HL-60 (cell line): ENCODE measurements around the gene LRP1-AS.

Experiments
- DNase-seq, 2 experiments: peaks; one replicate each; pipeline ENCODE4 v3.0.0-alpha.2; 2010 to 2020; ENCODE audit warnings: low read depth in 1 of 2, low spot score in 1 of 2
- H3K27ac ChIP-seq: fragments of 250-450 bp; sonication (Bioruptor Pico); replicated peaks from 2 replicates; pipeline ENCODE4 v1.5.1; 2020; ENCODE audit warnings: mild to moderate bottlenecking, moderate library complexity
- H3K27me3 ChIP-seq: fragments of 250-450 bp; sonication (Bioruptor Pico); 2 replicates; pipeline ENCODE4 v1.5.1; 2021; ENCODE audit warnings: mild to moderate bottlenecking, moderate library complexity; ENCODE audit not compliant: insufficient read depth, poor library complexity, severe bottlenecking
- H3K4me3 ChIP-seq: replicated peaks from 2 replicates; pipeline ENCODE4 v1.5.1; 2011; ENCODE audit warnings: mild to moderate bottlenecking, control low read depth, low read length; ENCODE audit not compliant: insufficient read depth
- GABPA ChIP-seq: IDR thresholded peaks from 2 replicates; pipeline ENCODE4 v1.6.1; 2012; ENCODE audit warnings: low read depth
- POLR2AphosphoS5 ChIP-seq: IDR thresholded peaks from 2 replicates; pipeline ENCODE4 v1.6.1; 2012; ENCODE audit warnings: low read depth
- SPI1 ChIP-seq: IDR thresholded peaks from 2 replicates; pipeline ENCODE4 v1.6.1; 2012; ENCODE audit warnings: low read depth, mild to moderate bottlenecking, borderline replicate concordance
- TF ChIP-seq, protein P1 (sequence below): IDR thresholded peaks from 2 replicates; pipeline ENCODE4 v1.6.1; 2012; ENCODE audit warnings: low read depth; ENCODE audit not compliant: insufficient replicate concordance
- TF ChIP-seq, protein P2 (sequence below): IDR thresholded peaks from one replicate; pipeline ENCODE4 v1.5.1; 2011; ENCODE audit warnings: low read length, control low read depth, inconsistent platforms; ENCODE audit not compliant: insufficient read depth

LRP1-AS gene

DNA sequence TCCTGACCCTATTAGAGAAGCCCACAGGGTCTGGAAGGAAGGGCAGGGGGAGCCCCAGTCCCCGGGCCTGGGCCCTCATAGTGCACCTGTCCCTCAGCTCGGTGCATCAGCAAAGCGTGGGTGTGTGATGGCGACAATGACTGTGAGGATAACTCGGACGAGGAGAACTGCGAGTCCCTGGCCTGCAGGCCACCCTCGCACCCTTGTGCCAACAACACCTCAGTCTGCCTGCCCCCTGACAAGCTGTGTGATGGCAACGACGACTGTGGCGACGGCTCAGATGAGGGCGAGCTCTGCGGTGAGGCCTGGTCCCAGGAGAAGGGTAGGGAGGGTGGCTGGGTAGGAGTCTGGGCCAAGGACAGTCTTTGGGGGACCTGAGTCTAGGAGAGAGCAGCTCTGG, 26.3 kb upstream of the LRP1-AS start:
- TF ChIP-seq, protein P1, sequence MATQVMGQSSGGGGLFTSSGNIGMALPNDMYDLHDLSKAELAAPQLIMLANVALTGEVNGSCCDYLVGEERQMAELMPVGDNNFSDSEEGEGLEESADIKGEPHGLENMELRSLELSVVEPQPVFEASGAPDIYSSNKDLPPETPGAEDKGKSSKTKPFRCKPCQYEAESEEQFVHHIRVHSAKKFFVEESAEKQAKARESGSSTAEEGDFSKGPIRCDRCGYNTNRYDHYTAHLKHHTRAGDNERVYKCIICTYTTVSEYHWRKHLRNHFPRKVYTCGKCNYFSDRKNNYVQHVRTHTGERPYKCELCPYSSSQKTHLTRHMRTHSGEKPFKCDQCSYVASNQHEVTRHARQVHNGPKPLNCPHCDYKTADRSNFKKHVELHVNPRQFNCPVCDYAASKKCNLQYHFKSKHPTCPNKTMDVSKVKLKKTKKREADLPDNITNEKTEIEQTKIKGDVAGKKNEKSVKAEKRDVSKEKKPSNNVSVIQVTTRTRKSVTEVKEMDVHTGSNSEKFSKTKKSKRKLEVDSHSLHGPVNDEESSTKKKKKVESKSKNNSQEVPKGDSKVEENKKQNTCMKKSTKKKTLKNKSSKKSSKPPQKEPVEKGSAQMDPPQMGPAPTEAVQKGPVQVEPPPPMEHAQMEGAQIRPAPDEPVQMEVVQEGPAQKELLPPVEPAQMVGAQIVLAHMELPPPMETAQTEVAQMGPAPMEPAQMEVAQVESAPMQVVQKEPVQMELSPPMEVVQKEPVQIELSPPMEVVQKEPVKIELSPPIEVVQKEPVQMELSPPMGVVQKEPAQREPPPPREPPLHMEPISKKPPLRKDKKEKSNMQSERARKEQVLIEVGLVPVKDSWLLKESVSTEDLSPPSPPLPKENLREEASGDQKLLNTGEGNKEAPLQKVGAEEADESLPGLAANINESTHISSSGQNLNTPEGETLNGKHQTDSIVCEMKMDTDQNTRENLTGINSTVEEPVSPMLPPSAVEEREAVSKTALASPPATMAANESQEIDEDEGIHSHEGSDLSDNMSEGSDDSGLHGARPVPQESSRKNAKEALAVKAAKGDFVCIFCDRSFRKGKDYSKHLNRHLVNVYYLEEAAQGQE = no peak
- TF ChIP-seq GABPA = no peak
- TF ChIP-seq, protein P2, sequence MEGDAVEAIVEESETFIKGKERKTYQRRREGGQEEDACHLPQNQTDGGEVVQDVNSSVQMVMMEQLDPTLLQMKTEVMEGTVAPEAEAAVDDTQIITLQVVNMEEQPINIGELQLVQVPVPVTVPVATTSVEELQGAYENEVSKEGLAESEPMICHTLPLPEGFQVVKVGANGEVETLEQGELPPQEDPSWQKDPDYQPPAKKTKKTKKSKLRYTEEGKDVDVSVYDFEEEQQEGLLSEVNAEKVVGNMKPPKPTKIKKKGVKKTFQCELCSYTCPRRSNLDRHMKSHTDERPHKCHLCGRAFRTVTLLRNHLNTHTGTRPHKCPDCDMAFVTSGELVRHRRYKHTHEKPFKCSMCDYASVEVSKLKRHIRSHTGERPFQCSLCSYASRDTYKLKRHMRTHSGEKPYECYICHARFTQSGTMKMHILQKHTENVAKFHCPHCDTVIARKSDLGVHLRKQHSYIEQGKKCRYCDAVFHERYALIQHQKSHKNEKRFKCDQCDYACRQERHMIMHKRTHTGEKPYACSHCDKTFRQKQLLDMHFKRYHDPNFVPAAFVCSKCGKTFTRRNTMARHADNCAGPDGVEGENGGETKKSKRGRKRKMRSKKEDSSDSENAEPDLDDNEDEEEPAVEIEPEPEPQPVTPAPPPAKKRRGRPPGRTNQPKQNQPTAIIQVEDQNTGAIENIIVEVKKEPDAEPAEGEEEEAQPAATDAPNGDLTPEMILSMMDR = no peak
- no peak for TF ChIP-seq SPI1
- no peak for TF ChIP-seq POLR2AphosphoS5
- Histone ChIP-seq H3K27me3 (peaks cover 4% of the 10 kb centered on the region), H3K27ac (no peak overlapping the region), H3K4me3 (no peak overlapping the region)
- DNase-seq = no peak

DNA sequence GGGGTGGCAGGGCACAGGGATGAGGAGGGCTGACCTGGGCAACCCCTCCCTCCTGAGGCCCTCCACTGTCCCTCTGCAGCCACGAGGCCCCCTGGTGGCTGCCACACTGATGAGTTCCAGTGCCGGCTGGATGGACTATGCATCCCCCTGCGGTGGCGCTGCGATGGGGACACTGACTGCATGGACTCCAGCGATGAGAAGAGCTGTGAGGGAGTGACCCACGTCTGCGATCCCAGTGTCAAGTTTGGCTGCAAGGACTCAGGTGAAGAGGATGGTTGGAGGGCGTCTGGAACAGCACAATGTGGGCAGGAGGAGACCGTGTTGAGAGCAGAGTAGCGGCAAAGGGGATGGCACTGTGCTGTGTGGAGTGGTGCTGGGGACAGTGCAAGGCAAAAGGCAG, 25.7 kb upstream of the LRP1-AS start:
- Histone ChIP-seq H3K27ac (no peak overlapping the region), H3K4me3 (no peak overlapping the region), H3K27me3 (peaks cover 3% of the 10 kb centered on the region)
- peak in 1 of 2 experiments; percentile 40 for DNase-seq
- TF ChIP-seq, protein P2 = peak; percentile 42
- no peak for TF ChIP-seq POLR2AphosphoS5

DNA sequence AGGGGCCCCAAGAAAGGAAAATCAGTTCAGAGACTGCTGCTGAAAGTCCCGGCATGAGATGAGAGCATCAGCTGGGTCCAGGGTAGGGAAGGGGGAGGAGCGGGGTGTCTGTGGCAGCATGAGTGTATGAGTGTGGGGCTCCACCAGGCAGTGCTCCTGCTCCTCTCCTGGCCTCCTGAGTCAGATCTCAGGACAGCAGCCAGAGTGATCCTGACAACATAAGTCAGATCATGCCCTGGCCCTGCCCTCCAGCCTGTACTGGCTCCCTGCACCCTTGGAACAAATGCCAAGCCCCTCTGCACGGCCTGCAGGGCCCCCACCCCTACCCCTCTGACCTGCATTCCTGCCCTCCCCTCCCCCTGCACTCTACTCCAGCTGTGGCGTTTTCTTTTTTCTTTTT, 24.2 kb upstream of the LRP1-AS start:
- TF ChIP-seq SPI1 (no peak), GABPA (no peak), POLR2AphosphoS5 (no peak)
- TF ChIP-seq, protein P1 = no peak
- TF ChIP-seq, protein P2 = no peak
- no peak overlapping the region for H3K4me3 ChIP-seq
- DNase-seq = no peak
- H3K27ac ChIP-seq = no peak overlapping the region
- no peaks in the 10 kb centered on the region for H3K27me3 ChIP-seq

DNA sequence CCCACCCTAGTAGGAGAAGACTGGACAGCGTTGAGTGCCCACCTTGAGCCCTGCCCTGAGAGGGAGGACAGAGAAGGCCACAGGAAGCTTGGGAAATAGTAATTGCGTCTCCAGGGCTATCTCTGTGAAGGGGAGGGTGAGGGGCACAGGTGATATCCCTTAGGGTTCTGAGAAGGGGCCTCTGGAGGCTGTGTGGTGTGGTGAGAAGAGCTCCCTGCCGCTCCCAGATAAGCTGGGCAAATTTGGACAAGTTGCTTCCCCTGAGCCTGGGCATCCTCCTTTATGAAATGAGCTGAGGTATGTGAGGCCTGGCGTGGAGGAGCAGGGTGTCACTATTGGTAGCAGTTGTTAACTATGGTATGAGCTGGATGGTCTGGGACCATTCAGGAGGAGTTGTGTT, 23.5 kb upstream of the LRP1-AS start:
- no peak for DNase-seq
- Histone ChIP-seq H3K27me3 (no peaks in the 10 kb centered on the region), H3K27ac (no peak overlapping the region), H3K4me3 (no peak overlapping the region)
- TF ChIP-seq GABPA = no peak
- no peak for TF ChIP-seq SPI1
- TF ChIP-seq POLR2AphosphoS5 = no peak
- TF ChIP-seq, protein P2 = no peak
- TF ChIP-seq, protein P1 = no peak
